GM19193 (cell line): ENCODE measurements around the gene TPMT.

ENCODE experiments used
- POLR2A ChIP-seq: IDR thresholded peaks from 4 replicates; pipeline ENCODE4 v1.6.1; 2011; ENCODE audit not compliant: insufficient read depth, insufficient read length; ENCODE audit errors: extremely low read depth

Gene TPMT

GRCh38 chr6:18154507-18155149 is at the start of gene TPMT:
Gene TPMT, minus strand, starts transcription at chr6:18155077. Its CDS starts 5,950 bp downstream, at chr6:18149127.
- no peak for TF ChIP-seq POLR2A

GRCh38 chr6:18203786-18204185 is 48.9 kb upstream of the TPMT start:
- TF ChIP-seq POLR2A, result no peak

- no peak for TF ChIP-seq POLR2A
Observed at GRCh38 chr6:18192026-18192425, 37.1 kb upstream of the TPMT start.

GRCh38 chr6:18189196-18189595 is 34.3 kb upstream of the TPMT start:
- TF ChIP-seq POLR2A, result no peak

- no peak for TF ChIP-seq POLR2A
Observed at GRCh38 chr6:18187701-18188100, 32.8 kb upstream of the TPMT start.

- no peak for TF ChIP-seq POLR2A
Observed at GRCh38 chr6:18186540-18187250, 31.8 kb upstream of the TPMT start.

- TF ChIP-seq POLR2A, result no peak
Observed at GRCh38 chr6:18186033-18186432, 31.2 kb upstream of the TPMT start.

- no peak for TF ChIP-seq POLR2A
Observed at GRCh38 chr6:18185624-18186023, 30.7 kb upstream of the TPMT start.

GRCh38 chr6:18183766-18184165 is 28.9 kb upstream of the TPMT start:
- TF ChIP-seq POLR2A, result no peak

- TF ChIP-seq POLR2A, result no peak
Observed at GRCh38 chr6:18182568-18182967, 27.7 kb upstream of the TPMT start.

- no peak for TF ChIP-seq POLR2A
Observed at GRCh38 chr6:18179770-18180356, 25.0 kb upstream of the TPMT start.

- no peak for TF ChIP-seq POLR2A
Observed at GRCh38 chr6:18178960-18179615, 24.2 kb upstream of the TPMT start.

- no peak for TF ChIP-seq POLR2A
Observed at GRCh38 chr6:18177286-18177965, 22.5 kb upstream of the TPMT start.

- TF ChIP-seq POLR2A, result no peak
Observed at GRCh38 chr6:18171871-18172270, 17.0 kb upstream of the TPMT start.

- no peak for TF ChIP-seq POLR2A
Observed at GRCh38 chr6:18168264-18168663, 13.4 kb upstream of the TPMT start.

- no peak for TF ChIP-seq POLR2A
Observed at GRCh38 chr6:18166312-18167036, 11.6 kb upstream of the TPMT start.
